Measurements from ENCODE around the gene SCRN1.

DNA sequence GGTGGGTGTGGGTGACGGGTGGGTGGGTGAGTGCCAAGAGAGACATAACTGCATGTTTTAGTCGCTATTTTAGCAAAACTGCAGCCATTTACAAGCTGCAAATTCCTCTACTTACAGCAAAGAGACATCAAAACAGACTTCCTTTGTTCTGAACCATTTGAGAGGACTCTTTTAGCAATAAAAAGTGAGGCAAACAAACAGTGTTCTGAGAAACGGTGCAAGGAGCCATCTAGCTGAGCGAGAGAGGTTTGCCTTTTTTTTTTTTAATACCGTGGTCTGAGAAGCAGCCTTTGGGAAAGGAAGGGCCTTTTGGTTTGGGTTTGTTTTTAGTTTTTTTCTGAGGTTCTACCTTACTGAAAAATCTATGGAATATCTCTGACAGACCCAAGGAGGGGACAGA lies 62.9 kb downstream of the SCRN1 start:
- TF ChIP-seq POLR2A (IDR thresholded peaks at IDR 0.05) (no peak), EP300 (IDR thresholded peaks at IDR 0.05; ENCODE audit: low read depth) (no peak), POLR2AphosphoS5 (IDR thresholded peaks at IDR 0.05) (no peak)
- TF ChIP-seq, protein P1, sequence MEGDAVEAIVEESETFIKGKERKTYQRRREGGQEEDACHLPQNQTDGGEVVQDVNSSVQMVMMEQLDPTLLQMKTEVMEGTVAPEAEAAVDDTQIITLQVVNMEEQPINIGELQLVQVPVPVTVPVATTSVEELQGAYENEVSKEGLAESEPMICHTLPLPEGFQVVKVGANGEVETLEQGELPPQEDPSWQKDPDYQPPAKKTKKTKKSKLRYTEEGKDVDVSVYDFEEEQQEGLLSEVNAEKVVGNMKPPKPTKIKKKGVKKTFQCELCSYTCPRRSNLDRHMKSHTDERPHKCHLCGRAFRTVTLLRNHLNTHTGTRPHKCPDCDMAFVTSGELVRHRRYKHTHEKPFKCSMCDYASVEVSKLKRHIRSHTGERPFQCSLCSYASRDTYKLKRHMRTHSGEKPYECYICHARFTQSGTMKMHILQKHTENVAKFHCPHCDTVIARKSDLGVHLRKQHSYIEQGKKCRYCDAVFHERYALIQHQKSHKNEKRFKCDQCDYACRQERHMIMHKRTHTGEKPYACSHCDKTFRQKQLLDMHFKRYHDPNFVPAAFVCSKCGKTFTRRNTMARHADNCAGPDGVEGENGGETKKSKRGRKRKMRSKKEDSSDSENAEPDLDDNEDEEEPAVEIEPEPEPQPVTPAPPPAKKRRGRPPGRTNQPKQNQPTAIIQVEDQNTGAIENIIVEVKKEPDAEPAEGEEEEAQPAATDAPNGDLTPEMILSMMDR (IDR thresholded peaks at IDR 0.05) = no peak
